ENCODE results near the gene TLE1. TPM values are rescaled to one million over a fixed set of nuclear protein-coding genes. Genes with fewer than 3 reads are reported as not detected.

The TLE1 gene
- total and polyA plus RNA-seq, 9 of the 15 experiments (the other 6 are each of a cell fraction or from before 2014, with no cell fraction given), result 0.11 TPM; not detected in 8

- no peak for TF ChIP-seq RCOR1 (IDR thresholded peaks at IDR 0.05; ENCODE audit: borderline replicate concordance in 1 of 2, low read depth in 2 of 2, low read length in 2 of 2)
- TF ChIP-seq MECOM (CRISPR knock-in tag; IDR thresholded peaks at IDR 0.05), result no peak
- TF ChIP-seq MTA3 (IDR thresholded peaks at IDR 0.05; ENCODE audit: borderline replicate concordance), result no peak
- TF ChIP-seq BRD9 (IDR thresholded peaks at IDR 0.05; ENCODE audit: low read depth, partially characterized antibody), result no peak
- no peak for TF ChIP-seq SMAD4 (CRISPR knock-in tag; conservative IDR thresholded peaks at IDR 0.05)
- no peak for TF ChIP-seq RUNX1 (IDR thresholded peaks at IDR 0.05; ENCODE audit: low read depth)
- TF ChIP-seq ZNF584 (CRISPR knock-in tag; IDR thresholded peaks at IDR 0.05; ENCODE audit: low read depth), result no peak
- no peak for TF ChIP-seq LARP7 (IDR thresholded peaks at IDR 0.05)
- no peak for TF ChIP-seq ZMIZ1 (IDR thresholded peaks at IDR 0.05; ENCODE audit: low read depth in 2 of 2, low read length in 2 of 2)
These were observed 6.5 kb downstream of the TLE1 start (continued) for GRCh38 chr9:81682797-81683196.

- H3K9me3 ChIP-seq (replicated peaks; ENCODE audit: control insufficient read depth, insufficient read depth, low read depth, low read length), result no peaks in the 10 kb centered on the region
- intact Hi-C loops (cut with micrococcal nuclease) (no loop called here), in situ Hi-C loops (cut with MboI) (no loop called here)
- H3K9me1 ChIP-seq (ENCODE audit: control insufficient read depth, insufficient read depth, low read length), result no peaks in the 10 kb centered on the region
- no peaks in the 10 kb centered on the region for H3K36me3 ChIP-seq (ENCODE audit: control insufficient read depth, insufficient read depth, low read length)
- ATAC-seq (no peak), DNase-seq (ENCODE audit: extremely low read depth in 1 of 4, low spot score in 3 of 4) (no peak), FAIRE-seq (no peak)
- H3K27me3 ChIP-seq (ENCODE audit: control insufficient read depth in 2 of 2, insufficient read depth in 2 of 2, low read length in 2 of 2), result no peaks in the 10 kb centered on the region
- no TSS peak for BruUV-seq (replicated peaks)
- POLR2A ChIA-PET, result no interaction called here
- no peak overlapping the region for H2AFZ ChIP-seq (ENCODE audit: low read depth, low read length)
- no peak overlapping the region for H3K4me2 ChIP-seq (ENCODE audit: insufficient read depth, low read length)
- no peaks in the 10 kb centered on the region for H3K4me1 ChIP-seq (replicated peaks in 1 of 2; ENCODE audit: control insufficient read depth in 2 of 2, insufficient read depth in 2 of 2, low read length in 2 of 2)
- CTCF ChIA-PET (ENCODE audit: low intra/inter-chr PET ratio), result no interaction called here
- no peaks in the 10 kb centered on the region for H4K20me1 ChIP-seq (replicated peaks; ENCODE audit: control insufficient read depth, insufficient read depth, low read length)
- no peak overlapping the region for H3K4me3 ChIP-seq
- H3K27ac ChIP-seq (ENCODE audit: extremely low read depth, low read depth, low read length), result no peak overlapping the region
- no peak overlapping the region for H3K9ac ChIP-seq (ENCODE audit: insufficient read depth in 1 of 2, low read depth in 2 of 2, low read length in 2 of 2)
- H3K79me2 ChIP-seq (ENCODE audit: control insufficient read depth, insufficient read depth, low read length), result no peaks in the 10 kb centered on the region
- 6% methylated on average over 2 of the region's 4 CpGs for WGBS (ENCODE audit: insufficient coverage, low coverage, missing lambda C conversion rate)
- TF ChIP-seq SIRT6 (IDR thresholded peaks at IDR 0.05; ENCODE audit: low read depth, low read length), result no peak
- no peak for TF ChIP-seq E4F1 (CRISPR knock-in tag; IDR thresholded peaks at IDR 0.05; ENCODE audit: borderline replicate concordance)
- TF ChIP-seq TAF1 (IDR thresholded peaks at IDR 0.05; ENCODE audit: control insufficient read depth, extremely low read depth, insufficient read depth, low read length, severe bottlenecking), result no peak
These were observed 7.2 kb downstream of the TLE1 start for GRCh38 chr9:81682177-81682576.
